HG03135 (cell line): ENCODE data around the gene MYOZ1.
"Not testable (repeated sequence)": the region's sequence is repeated elsewhere in the genome, so short reads cannot be mapped to it uniquely, and the experiment has no call there.

ENCODE experiments used
- ATAC-seq: cut with Tn5 transposase; IDR thresholded peaks from one replicate; pipeline ENCODE4 v1.9.1; 2021; ENCODE audit warnings: mild to moderate bottlenecking, moderate library complexity; ENCODE audit not compliant: unreplicated experiment

MYOZ1 gene

GRCh38 chr10:73641328-73642060 lies at the start of gene MYOZ1:
TSS of gene MYOZ1 (minus strand) at chr10:73641474. CDS start at chr10:73640017, 1,457 bp downstream.
- ATAC-seq = no peak

- ATAC-seq = not testable (repeated sequence)
Observed at GRCh38 chr10:73690755-73691154, 49.5 kb upstream of the MYOZ1 start.

GRCh38 chr10:73689596-73689995 lies 48.3 kb upstream of the MYOZ1 start:
- ATAC-seq = not testable (repeated sequence)

GRCh38 chr10:73687641-73688040 lies 46.4 kb upstream of the MYOZ1 start:
- not testable (repeated sequence) for ATAC-seq

- ATAC-seq = not testable (repeated sequence)
Observed at GRCh38 chr10:73674546-73674945, 33.3 kb upstream of the MYOZ1 start.

GRCh38 chr10:73668378-73668777 lies 27.1 kb upstream of the MYOZ1 start:
- ATAC-seq = not testable (repeated sequence)

- ATAC-seq = not testable (repeated sequence)
Observed at GRCh38 chr10:73666153-73666809, 25.0 kb upstream of the MYOZ1 start.

GRCh38 chr10:73665581-73665980 lies 24.3 kb upstream of the MYOZ1 start:
- ATAC-seq = not testable (repeated sequence)

- ATAC-seq = not testable (repeated sequence)
Observed at GRCh38 chr10:73664156-73665040, 23.1 kb upstream of the MYOZ1 start.

- ATAC-seq = not testable (repeated sequence)
Observed at GRCh38 chr10:73663621-73664020, 22.3 kb upstream of the MYOZ1 start.

GRCh38 chr10:73662705-73663104 lies 21.4 kb upstream of the MYOZ1 start:
- not testable (repeated sequence) for ATAC-seq

GRCh38 chr10:73655990-73656298 lies 14.7 kb upstream of the MYOZ1 start, which contains the start of gene SYNPO2L:
TSS of gene SYNPO2L (minus strand) at chr10:73656029. CDS start at chr10:73655922, 107 bp downstream.
- no peak for ATAC-seq

- no peak for ATAC-seq
Observed at GRCh38 chr10:73655257-73655989, 14.1 kb upstream of the MYOZ1 start.

- no peak for ATAC-seq
Observed at GRCh38 chr10:73653701-73654100, 12.4 kb upstream of the MYOZ1 start.

- ATAC-seq = no peak
Observed at GRCh38 chr10:73653195-73653594, 11.9 kb upstream of the MYOZ1 start.

GRCh38 chr10:73650537-73651331 lies 9.5 kb upstream of the MYOZ1 start:
- no peak for ATAC-seq

GRCh38 chr10:73649876-73650536 lies 8.7 kb upstream of the MYOZ1 start:
- ATAC-seq = no peak

- ATAC-seq = no peak
Observed at GRCh38 chr10:73648975-73649829, 7.9 kb upstream of the MYOZ1 start.
